CD1c-positive myeloid dendritic cell (primary cell): ENCODE measurements around the gene RNF146.
"Not testable (repeated sequence)": the region's sequence is repeated elsewhere in the genome, so short reads cannot be mapped to it uniquely, and the experiment has no call there.

Experiments used
- DNase-seq: peaks from one replicate; pipeline ENCODE4 v3.0.0-alpha.2; 2016; ENCODE audit errors: extremely low spot score

Gene RNF146

GRCh38 chr6:127266178-127266891 is at the start of gene RNF146:
TSS of gene RNF146 (plus strand) at chr6:127266864. CDS start at chr6:127280339, 13,475 bp downstream.
- DNase-seq: peak; percentile 88

- no peak for DNase-seq
These were observed 46.8 kb upstream of the RNF146 start for GRCh38 chr6:127219869-127220268.

- DNase-seq: no peak
These were observed 45.5 kb upstream of the RNF146 start for GRCh38 chr6:127221201-127221600.

- DNase-seq: no peak
These were observed 44.2 kb upstream of the RNF146 start for GRCh38 chr6:127222418-127222817.

- no peak for DNase-seq
These were observed 41.2 kb upstream of the RNF146 start for GRCh38 chr6:127225497-127225896.

- not testable (repeated sequence) for DNase-seq
These were observed 32.8 kb upstream of the RNF146 start for GRCh38 chr6:127233819-127234218.

GRCh38 chr6:127243501-127243900 is 23.2 kb upstream of the RNF146 start:
- no peak for DNase-seq

GRCh38 chr6:127247114-127248096 is 19.3 kb upstream of the RNF146 start:
- no peak for DNase-seq

- DNase-seq: no peak
These were observed 17.0 kb upstream of the RNF146 start for GRCh38 chr6:127249621-127250020.

GRCh38 chr6:127255286-127255685 is 11.4 kb upstream of the RNF146 start:
- no peak for DNase-seq

GRCh38 chr6:127262896-127263295 is 3.8 kb upstream of the RNF146 start:
- DNase-seq: no peak

- no peak for DNase-seq
These were observed 3.2 kb upstream of the RNF146 start for GRCh38 chr6:127263481-127263880.

GRCh38 chr6:127266892-127267645 is 405 bp downstream of the RNF146 start:
- peak; percentile 68 for DNase-seq

- DNase-seq: peak; percentile 22
These were observed 1.3 kb downstream of the RNF146 start for GRCh38 chr6:127267646-127268625.

GRCh38 chr6:127272576-127272975 is 5.9 kb downstream of the RNF146 start:
- peak; percentile 15 for DNase-seq

- no peak for DNase-seq
These were observed 6.8 kb downstream of the RNF146 start for GRCh38 chr6:127273499-127273898.

- DNase-seq: no peak
These were observed 9.7 kb downstream of the RNF146 start for GRCh38 chr6:127276331-127276730.

GRCh38 chr6:127277878-127278843 is 11.5 kb downstream of the RNF146 start:
- DNase-seq: no peak

GRCh38 chr6:127279815-127280214 is 13.2 kb downstream of the RNF146 start:
- no peak for DNase-seq

GRCh38 chr6:127282184-127282583 is 15.5 kb downstream of the RNF146 start:
- no peak for DNase-seq
